ENCODE measurements around the gene KIFC3. TPM values are rescaled to one million over a fixed set of nuclear protein-coding genes. Genes with fewer than 3 reads are reported as not detected.

KIFC3 gene
- total and polyA plus RNA-seq, 2 of the 13 experiments (the other 11 are each of a cell fraction or from before 2014, with no cell fraction given) = 42.1 to 45.3 TPM

DNA sequence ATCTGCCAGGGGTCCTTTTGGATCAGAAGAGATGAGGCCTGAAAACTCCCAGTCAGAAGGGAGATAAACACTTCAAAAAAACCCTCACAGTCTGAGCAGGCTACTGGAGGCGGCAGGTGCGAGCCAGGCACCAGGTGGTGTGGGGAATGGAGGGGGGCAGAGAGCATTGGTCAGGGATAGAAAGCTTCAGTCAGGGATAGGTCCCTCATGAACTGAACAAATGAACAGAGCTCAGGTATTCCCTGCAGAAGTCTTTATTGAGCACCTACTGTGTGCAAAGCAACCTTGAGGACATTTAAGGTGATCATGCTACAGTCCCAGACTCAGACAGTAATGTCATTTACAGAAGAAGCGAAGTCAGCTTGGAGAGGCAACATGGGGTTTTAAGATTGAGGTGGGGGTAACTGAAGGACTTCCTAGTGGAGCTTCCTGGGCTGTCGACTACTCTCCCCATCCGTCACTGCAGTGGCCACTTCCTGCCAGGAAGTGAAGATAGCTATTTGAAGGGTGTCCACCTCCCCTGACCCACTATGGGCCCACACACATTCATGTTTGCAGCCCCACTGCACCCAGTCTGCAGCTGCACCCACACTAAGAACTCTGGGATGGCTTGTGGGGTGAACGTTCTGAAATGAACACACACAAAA lies 3.2 kb downstream of the KIFC3 start (continued):
- TF ChIP-seq, protein P1, sequence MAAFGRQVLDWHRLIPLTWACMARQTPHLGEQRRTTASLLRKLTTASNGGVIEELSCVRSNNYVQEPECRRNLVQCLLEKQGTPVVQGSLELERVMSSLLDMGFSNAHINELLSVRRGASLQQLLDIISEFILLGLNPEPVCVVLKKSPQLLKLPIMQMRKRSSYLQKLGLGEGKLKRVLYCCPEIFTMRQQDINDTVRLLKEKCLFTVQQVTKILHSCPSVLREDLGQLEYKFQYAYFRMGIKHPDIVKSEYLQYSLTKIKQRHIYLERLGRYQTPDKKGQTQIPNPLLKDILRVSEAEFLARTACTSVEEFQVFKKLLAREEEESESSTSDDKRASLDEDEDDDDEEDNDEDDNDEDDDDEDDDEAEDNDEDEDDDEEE (CRISPR knock-in tag; IDR thresholded peaks at IDR 0.05) = 0 out of 2 replicates have a peak, but pooled peaks have one; percentile 26
- 0 out of 2 replicates have a peak, but pooled peaks have one; percentile 2 for TF ChIP-seq ZNF747 (CRISPR knock-in tag; IDR thresholded peaks at IDR 0.05; ENCODE audit: borderline replicate concordance)
- no peak for TF ChIP-seq ARNT (IDR thresholded peaks at IDR 0.05)
- TF ChIP-seq ELF3 (CRISPR knock-in tag; IDR thresholded peaks at IDR 0.05) = 0 out of 2 replicates have a peak, but pooled peaks have one; percentile 6
- TF ChIP-seq IRF2 (CRISPR knock-in tag; IDR thresholded peaks at IDR 0.05) = 0 out of 2 replicates have a peak, but pooled peaks have one; percentile 21

DNA sequence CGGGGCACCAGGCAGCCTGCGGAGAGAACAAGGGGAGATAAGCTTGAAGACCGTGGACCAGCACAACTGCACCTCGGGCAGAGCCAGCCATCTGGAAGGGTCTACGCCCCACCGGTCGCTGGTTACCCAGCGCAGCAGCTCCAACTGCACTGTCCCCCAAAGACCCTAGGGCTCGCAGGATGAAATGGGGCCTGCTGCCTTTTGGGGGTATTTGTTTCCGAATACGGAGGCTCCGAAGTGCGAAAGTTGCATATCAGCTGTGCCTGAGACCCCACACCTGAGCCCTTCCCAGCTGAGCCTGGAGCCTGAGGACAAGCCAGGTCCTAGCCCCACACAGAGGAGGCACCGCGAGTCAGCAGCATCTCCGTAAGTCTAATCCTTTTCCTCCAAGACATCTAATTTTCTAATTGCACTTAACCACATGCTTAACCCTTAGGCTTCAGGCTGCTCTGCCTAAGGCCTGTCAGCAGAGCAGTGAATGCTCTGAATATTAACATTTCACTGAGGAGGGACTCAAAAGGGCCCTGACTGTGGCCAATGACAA lies 4.0 kb downstream of the KIFC3 start:
- 19% methylated on average over 11 of the region's 16 CpGs for WGBS (ENCODE audit: low lambda C conversion rate)
- ATAC-seq (peak; percentile 29), DNase-seq (ENCODE audit: low spot score) (no peak), FAIRE-seq (no peak)
- Histone ChIP-seq H3K4me1 (ENCODE audit: insufficient read depth, low read length) (peaks cover 74% of the 10 kb centered on the region), H3K27ac (ENCODE audit: extremely low read length, insufficient read depth, low read length) (peak overlapping the region; percentile 69), H4K20me1 (ENCODE audit: insufficient read depth, low read length) (no peaks in the 10 kb centered on the region; the same call in 1 of the 2 replicates), H3K9ac (ENCODE audit: insufficient read depth, low read depth, low read length) (peak overlapping the region; percentile 62; the same call in 1 of the 2 replicates), H2AFZ (ENCODE audit: low read length) (no peak overlapping the region), H3K36me3 (replicated peaks in 1 of 2; ENCODE audit: control insufficient read depth in 1 of 2, insufficient read depth in 2 of 2, low read length in 2 of 2) (peaks cover 10 to 12% of the 10 kb centered on the region in 2 experiments; a peak in 4 of 5 replicates), H3K79me2 (ENCODE audit: insufficient read depth, low read length) (peaks cover 40% of the 10 kb centered on the region), H3K9me3 (ENCODE audit: low read length) (no peaks in the 10 kb centered on the region), H3K4me3 (replicated peaks in 1 of 3; ENCODE audit: insufficient read depth in 1 of 3, low read depth in 2 of 3, low read length in 3 of 3) (peak overlapping the region; percentile 42 to 74 (median 67); a peak in 5 of 6 replicates), H3K27me3 (ENCODE audit: control insufficient read depth in 1 of 2, insufficient read depth in 2 of 2, low read length in 2 of 2) (no peaks in the 10 kb centered on the region), H3K4me2 (ENCODE audit: low read depth, low read length) (peak overlapping the region; percentile 87)
- TSS peak; percentile 42 for BruUV-seq (replicated peaks)
- ChIA-PET POLR2A (interaction anchor here (0.6 to 12.4 kb wide), 13 partner anchors 8 to 95 kb away, joined by 3 to 141 read pairs (median 9); partner anchors contain the start of gene KATNB1), CTCF (ENCODE audit: low intra/inter-chr PET ratio, low total read pairs) (interaction anchor here (1.1 to 1.2 kb wide), 2 partner anchors 16 to 64 kb away, joined by 4 to 5 read pairs; no protein-coding TSS in a partner anchor)
- intact Hi-C loops (cut with micrococcal nuclease; ENCODE audit: unreplicated experiment) (loop anchor here (5.0 kb wide), 2 partner anchors 44 to 204 kb away; partner anchors contain the start of genes USB1 and ZNF319), in situ Hi-C loops (cut with HindIII; ENCODE audit: extremely low pct_ligation_motif_present, low pct_unique_long_range_greater_than_20kb) (no loop called here)
- TF ChIP-seq ZFP37 (CRISPR knock-in tag; IDR thresholded peaks at IDR 0.05; ENCODE audit: borderline replicate concordance) (0 out of 2 replicates have a peak, but pooled peaks have one; percentile 38), FLYWCH1 (CRISPR knock-in tag; IDR thresholded peaks at IDR 0.05) (no peak), HOXA5 (CRISPR knock-in tag; IDR thresholded peaks at IDR 0.05) (no peak), XRCC5 (optimal IDR thresholded peaks at IDR 0.05; ENCODE audit: low read length) (no peak), ZNF510 (CRISPR knock-in tag; IDR thresholded peaks at IDR 0.05; ENCODE audit: low read depth) (peak; percentile 22; the same call in 1 of the 2 replicates), ZNF253 (CRISPR knock-in tag; IDR thresholded peaks at IDR 0.05; ENCODE audit: borderline replicate concordance) (no peak), ZNF235 (CRISPR knock-in tag; IDR thresholded peaks at IDR 0.05; ENCODE audit: borderline replicate concordance) (no peak), TOE1 (CRISPR knock-in tag; IDR thresholded peaks at IDR 0.05) (0 out of 2 replicates have a peak, but pooled peaks have one; percentile 25), SIN3B (IDR thresholded peaks at IDR 0.05; ENCODE audit: low read length) (no peak), YEATS2 (CRISPR knock-in tag; IDR thresholded peaks at IDR 0.05; ENCODE audit: borderline replicate concordance) (no peak)
- TF ChIP-seq, protein P2, sequence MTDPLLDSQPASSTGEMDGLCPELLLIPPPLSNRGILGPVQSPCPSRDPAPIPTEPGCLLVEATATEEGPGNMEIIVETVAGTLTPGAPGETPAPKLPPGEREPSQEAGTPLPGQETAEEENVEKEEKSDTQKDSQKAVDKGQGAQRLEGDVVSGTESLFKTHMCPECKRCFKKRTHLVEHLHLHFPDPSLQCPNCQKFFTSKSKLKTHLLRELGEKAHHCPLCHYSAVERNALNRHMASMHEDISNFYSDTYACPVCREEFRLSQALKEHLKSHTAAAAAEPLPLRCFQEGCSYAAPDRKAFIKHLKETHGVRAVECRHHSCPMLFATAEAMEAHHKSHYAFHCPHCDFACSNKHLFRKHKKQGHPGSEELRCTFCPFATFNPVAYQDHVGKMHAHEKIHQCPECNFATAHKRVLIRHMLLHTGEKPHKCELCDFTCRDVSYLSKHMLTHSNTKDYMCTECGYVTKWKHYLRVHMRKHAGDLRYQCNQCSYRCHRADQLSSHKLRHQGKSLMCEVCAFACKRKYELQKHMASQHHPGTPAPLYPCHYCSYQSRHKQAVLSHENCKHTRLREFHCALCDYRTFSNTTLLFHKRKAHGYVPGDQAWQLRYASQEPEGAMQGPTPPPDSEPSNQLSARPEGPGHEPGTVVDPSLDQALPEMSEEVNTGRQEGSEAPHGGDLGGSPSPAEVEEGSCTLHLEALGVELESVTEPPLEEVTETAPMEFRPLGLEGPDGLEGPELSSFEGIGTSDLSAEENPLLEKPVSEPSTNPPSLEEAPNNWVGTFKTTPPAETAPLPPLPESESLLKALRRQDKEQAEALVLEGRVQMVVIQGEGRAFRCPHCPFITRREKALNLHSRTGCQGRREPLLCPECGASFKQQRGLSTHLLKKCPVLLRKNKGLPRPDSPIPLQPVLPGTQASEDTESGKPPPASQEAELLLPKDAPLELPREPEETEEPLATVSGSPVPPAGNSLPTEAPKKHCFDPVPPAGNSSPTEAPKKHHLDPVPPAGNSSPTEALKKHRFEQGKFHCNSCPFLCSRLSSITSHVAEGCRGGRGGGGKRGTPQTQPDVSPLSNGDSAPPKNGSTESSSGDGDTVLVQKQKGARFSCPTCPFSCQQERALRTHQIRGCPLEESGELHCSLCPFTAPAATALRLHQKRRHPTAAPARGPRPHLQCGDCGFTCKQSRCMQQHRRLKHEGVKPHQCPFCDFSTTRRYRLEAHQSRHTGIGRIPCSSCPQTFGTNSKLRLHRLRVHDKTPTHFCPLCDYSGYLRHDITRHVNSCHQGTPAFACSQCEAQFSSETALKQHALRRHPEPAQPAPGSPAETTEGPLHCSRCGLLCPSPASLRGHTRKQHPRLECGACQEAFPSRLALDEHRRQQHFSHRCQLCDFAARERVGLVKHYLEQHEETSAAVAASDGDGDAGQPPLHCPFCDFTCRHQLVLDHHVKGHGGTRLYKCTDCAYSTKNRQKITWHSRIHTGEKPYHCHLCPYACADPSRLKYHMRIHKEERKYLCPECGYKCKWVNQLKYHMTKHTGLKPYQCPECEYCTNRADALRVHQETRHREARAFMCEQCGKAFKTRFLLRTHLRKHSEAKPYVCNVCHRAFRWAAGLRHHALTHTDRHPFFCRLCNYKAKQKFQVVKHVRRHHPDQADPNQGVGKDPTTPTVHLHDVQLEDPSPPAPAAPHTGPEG (CRISPR knock-in tag; IDR thresholded peaks at IDR 0.05) = peak; percentile 19; the same call in 1 of the 2 replicates

Data from HepG2 (cell line).